HCT116 (cell line): ENCODE results near the gene ZFR2. TPM values are rescaled to one million over a fixed set of nuclear protein-coding genes. Genes with fewer than 3 reads are reported as not detected.

Experiments
- ATAC-seq: fragments of 200-7000 bp; cut with Tn5 transposase; 2 replicates; pipeline ENCODE4 v1.9.1; 2020; ENCODE audit warnings: mild to moderate bottlenecking, moderate library complexity
- BruUV-seq: library from RNA; stranded (reverse); fragments of 400-500 nt; replicated peaks from 2 replicates; lab custom pipeline; 2021; lab: Mats Ljungman, UMichigan
- CTCF ChIA-PET: fragments of 300-600 bp; sonication (Branson Sonifier 250); formaldehyde crosslinking; loops from one replicate; lab custom pipeline; 2021; ENCODE audit warnings: antibody characterized with exemption; lab: Charles Lee
- POLR2A ChIA-PET: fragments of 300-600, 350-600 bp; sonication (Branson Sonifier 250); formaldehyde crosslinking; loops from one replicate; lab custom pipeline; 2021; ENCODE audit warnings: antibody characterized with exemption; lab: Charles Lee
- RAD21 ChIA-PET, 2 experiments: fragments of 300-600 bp; sonication (Branson Sonifier 250); formaldehyde crosslinking; loops; one replicate each; lab custom pipeline; 2023; ENCODE audit warnings: low total read pairs in 2 of 2; ENCODE audit not compliant: uncharacterized antibody in 2 of 2, unreplicated experiment in 2 of 2, low non-redundant PET in 1 of 2; lab: Charles Lee
- DNase-seq: peaks from one replicate; pipeline ENCODE4 v3.0.0-alpha.2; 2010; ENCODE audit warnings: low read depth, low spot score
- H2AFZ ChIP-seq: fragments of 200-600 bp; shearing (Covaris generic), sonication (generic); 2 replicates; pipeline ENCODE4 v1.6.1; 2017; ENCODE audit warnings: low read depth, mixed run types, mixed read lengths, antibody characterized with exemption, low read length; ENCODE audit not compliant: poor library complexity, severe bottlenecking
- H3K27ac ChIP-seq: 2 replicates; pipeline ENCODE4 v1.5.1; 2012; ENCODE audit warnings: low read depth, low read length
- H3K27me3 ChIP-seq: fragments of 200-600 bp; sonication (generic); 2 replicates; pipeline ENCODE4 v1.6.1; 2016; ENCODE audit warnings: mixed run types, low read length, mixed read lengths; ENCODE audit not compliant: insufficient read depth
- H3K36me3 ChIP-seq, 2 experiments: fragments of 200-500 bp in 1 of 2; fragments of 200-600 bp in 1 of 2; sonication (Bioruptor generic) in 1 of 2; sonication (generic) in 1 of 2; 2 replicates each; pipeline versions ENCODE4 v1.5.1 to v1.6.1; 2014 to 2016; ENCODE audit warnings: low read length in 2 of 2, inconsistent platforms in 1 of 2, mixed read lengths in 1 of 2, mixed run types in 1 of 2; ENCODE audit not compliant: insufficient read depth in 2 of 2, control insufficient read depth in 1 of 2
- H3K4me1 ChIP-seq, 2 experiments: fragments of 200-600 bp in 1 of 2; sonication (generic) in 1 of 2; 2 replicates each; pipeline versions ENCODE4 v1.5.1 to v1.6.1; 2012 to 2017; ENCODE audit warnings: low read length in 2 of 2, inconsistent platforms in 1 of 2, mild to moderate bottlenecking in 1 of 2, mixed read lengths in 1 of 2, mixed run types in 1 of 2, moderate library complexity in 1 of 2; ENCODE audit not compliant: insufficient read depth in 2 of 2, control insufficient read depth in 1 of 2
- H3K4me2 ChIP-seq: fragments of 200-600 bp; sonication (generic); 2 replicates; pipeline ENCODE4 v1.6.1; 2017; ENCODE audit warnings: mixed run types, low read length, mixed read lengths
- H3K4me3 ChIP-seq, 2 experiments: fragments of 200-600 bp in 1 of 2; sonication (generic) in 1 of 2; replicated peaks in 1 of 2; 2 replicates each; pipeline ENCODE4 v1.5.1; 2011 to 2016; ENCODE audit warnings: low read length in 2 of 2, control low read depth in 1 of 2, low read depth in 1 of 2, mild to moderate bottlenecking in 1 of 2, mixed read lengths in 1 of 2, mixed run types in 1 of 2
- H3K79me2 ChIP-seq: fragments of 200-600 bp; sonication (generic); 2 replicates; pipeline ENCODE4 v1.6.1; 2017; ENCODE audit warnings: mild to moderate bottlenecking, mixed run types, low read length, moderate library complexity, mixed read lengths; ENCODE audit not compliant: insufficient read depth
- H3K9ac ChIP-seq: fragments of 200-600 bp; sonication (generic); 2 replicates; pipeline ENCODE4 v1.6.1; 2016; ENCODE audit warnings: low read length, mixed read lengths
- H3K9me2 ChIP-seq: fragments of 200-600 bp; sonication (generic), shearing (Covaris generic); 2 replicates; pipeline ENCODE4 v1.6.1; 2017; ENCODE audit warnings: mixed run types, mild to moderate bottlenecking, moderate library complexity; ENCODE audit not compliant: insufficient read depth
- H3K9me3 ChIP-seq, 2 experiments: fragments of 200-500 bp in 1 of 2; fragments of 200-600 bp in 1 of 2; sonication (Bioruptor generic) in 1 of 2; sonication (generic) in 1 of 2; 2 replicates each; pipeline ENCODE4 v1.6.1; 2014 to 2017; ENCODE audit warnings: low read length in 2 of 2, mixed read lengths in 2 of 2, inconsistent platforms in 1 of 2, low read depth in 1 of 2, mild to moderate bottlenecking in 1 of 2, mixed run types in 1 of 2, moderate library complexity in 1 of 2; ENCODE audit not compliant: control insufficient read depth in 1 of 2, insufficient read depth in 1 of 2
- H4K20me1 ChIP-seq: fragments of 200-600 bp; sonication (generic), shearing (Covaris generic); 2 replicates; pipeline ENCODE4 v1.6.1; 2017; ENCODE audit warnings: mixed run types, mild to moderate bottlenecking, moderate library complexity; ENCODE audit not compliant: insufficient read depth
- CBX3 ChIP-seq: IDR thresholded peaks from 2 replicates; pipeline ENCODE4 v1.6.1; 2012; ENCODE audit warnings: low read depth
- FOSL1 ChIP-seq: IDR thresholded peaks from 2 replicates; pipeline ENCODE4 v1.6.1; 2012; ENCODE audit warnings: low read depth
- JUND ChIP-seq: IDR thresholded peaks from 2 replicates; pipeline ENCODE4 v1.6.1; 2012
- POLR2A ChIP-seq: IDR thresholded peaks from 2 replicates; pipeline ENCODE4 v1.7.0; 2011; ENCODE audit warnings: borderline replicate concordance; ENCODE audit not compliant: insufficient read depth, insufficient read length; ENCODE audit errors: extremely low read depth
- POLR2AphosphoS5 ChIP-seq: IDR thresholded peaks from 2 replicates; pipeline ENCODE4 v1.6.1; 2011; ENCODE audit warnings: mild to moderate bottlenecking, low read depth, low read length, moderate library complexity
- RAD21 ChIP-seq: IDR thresholded peaks from 2 replicates; pipeline ENCODE4 v1.6.1; 2012; ENCODE audit warnings: low read depth, mild to moderate bottlenecking
- SP1 ChIP-seq: IDR thresholded peaks from 2 replicates; pipeline ENCODE4 v1.6.1; 2012; ENCODE audit warnings: low read depth
- SRF ChIP-seq: IDR thresholded peaks from 2 replicates; pipeline ENCODE4 v1.6.1; 2012; ENCODE audit warnings: low read depth
- YY1 ChIP-seq: IDR thresholded peaks from 2 replicates; pipeline ENCODE4 v1.6.1; 2011; ENCODE audit warnings: low read length, low read depth, moderate library complexity, mild to moderate bottlenecking; ENCODE audit not compliant: insufficient replicate concordance; ENCODE audit errors: extremely low read depth
- ZFX ChIP-seq: fragments of 450-650 bp; IDR thresholded peaks from 2 replicates; pipeline ENCODE4 v1.6.1; 2017
- intact Hi-C: fragments of 100-400 bp; cut with micrococcal nuclease; formaldehyde crosslinking; loops from 2 replicates; pipeline ENCODE4 v1.10.0; 2022
- total RNA-seq: library from RNA; stranded (reverse); gene quantifications from one replicate; pipeline ENCODE4 v1.2.1, GENCODE V29; 2021; ENCODE audit not compliant: unreplicated experiment
- TF ChIP-seq, protein P1 (sequence below): IDR thresholded peaks from 2 replicates; pipeline ENCODE4 v1.6.1; 2012; ENCODE audit warnings: low read depth
- TF ChIP-seq, protein P2 (sequence below): IDR thresholded peaks from 2 replicates; pipeline ENCODE4 v1.6.1; 2011; ENCODE audit warnings: mild to moderate bottlenecking, low read length, moderate library complexity; ENCODE audit not compliant: insufficient replicate concordance; ENCODE audit errors: extremely low read depth
- TF ChIP-seq, protein P3 (sequence below): IDR thresholded peaks from 2 replicates; pipeline ENCODE4 v1.6.1; 2012
- TF ChIP-seq, protein P4 (sequence below): IDR thresholded peaks from 2 replicates; pipeline ENCODE4 v1.6.1; 2012

ZFR2 gene
- total RNA-seq, 1 experiment from 2014 or later = 0.34 TPM

DNA sequence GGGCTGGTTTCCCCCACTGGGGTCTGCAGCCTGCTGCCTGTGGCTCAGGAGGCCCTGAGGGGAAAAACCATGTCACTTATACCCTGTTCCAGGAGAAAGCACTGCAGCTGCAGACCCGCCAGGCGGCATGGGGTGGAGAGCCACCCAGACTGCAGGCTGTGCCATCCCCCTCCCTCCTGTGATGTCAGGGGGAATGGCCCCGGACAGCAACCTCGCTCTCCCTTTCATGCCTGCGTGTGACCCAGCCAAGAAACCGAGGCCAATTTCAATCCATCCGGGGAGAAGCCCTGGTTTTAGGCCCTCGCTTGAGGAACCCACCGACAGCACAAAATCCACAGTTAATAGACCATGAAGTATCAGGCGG is 45.5 kb downstream of the ZFR2 start (continued):
- TF ChIP-seq, protein P1, sequence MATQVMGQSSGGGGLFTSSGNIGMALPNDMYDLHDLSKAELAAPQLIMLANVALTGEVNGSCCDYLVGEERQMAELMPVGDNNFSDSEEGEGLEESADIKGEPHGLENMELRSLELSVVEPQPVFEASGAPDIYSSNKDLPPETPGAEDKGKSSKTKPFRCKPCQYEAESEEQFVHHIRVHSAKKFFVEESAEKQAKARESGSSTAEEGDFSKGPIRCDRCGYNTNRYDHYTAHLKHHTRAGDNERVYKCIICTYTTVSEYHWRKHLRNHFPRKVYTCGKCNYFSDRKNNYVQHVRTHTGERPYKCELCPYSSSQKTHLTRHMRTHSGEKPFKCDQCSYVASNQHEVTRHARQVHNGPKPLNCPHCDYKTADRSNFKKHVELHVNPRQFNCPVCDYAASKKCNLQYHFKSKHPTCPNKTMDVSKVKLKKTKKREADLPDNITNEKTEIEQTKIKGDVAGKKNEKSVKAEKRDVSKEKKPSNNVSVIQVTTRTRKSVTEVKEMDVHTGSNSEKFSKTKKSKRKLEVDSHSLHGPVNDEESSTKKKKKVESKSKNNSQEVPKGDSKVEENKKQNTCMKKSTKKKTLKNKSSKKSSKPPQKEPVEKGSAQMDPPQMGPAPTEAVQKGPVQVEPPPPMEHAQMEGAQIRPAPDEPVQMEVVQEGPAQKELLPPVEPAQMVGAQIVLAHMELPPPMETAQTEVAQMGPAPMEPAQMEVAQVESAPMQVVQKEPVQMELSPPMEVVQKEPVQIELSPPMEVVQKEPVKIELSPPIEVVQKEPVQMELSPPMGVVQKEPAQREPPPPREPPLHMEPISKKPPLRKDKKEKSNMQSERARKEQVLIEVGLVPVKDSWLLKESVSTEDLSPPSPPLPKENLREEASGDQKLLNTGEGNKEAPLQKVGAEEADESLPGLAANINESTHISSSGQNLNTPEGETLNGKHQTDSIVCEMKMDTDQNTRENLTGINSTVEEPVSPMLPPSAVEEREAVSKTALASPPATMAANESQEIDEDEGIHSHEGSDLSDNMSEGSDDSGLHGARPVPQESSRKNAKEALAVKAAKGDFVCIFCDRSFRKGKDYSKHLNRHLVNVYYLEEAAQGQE = no peak
- TF ChIP-seq SP1 = no peak
- TF ChIP-seq POLR2A = no peak

DNA sequence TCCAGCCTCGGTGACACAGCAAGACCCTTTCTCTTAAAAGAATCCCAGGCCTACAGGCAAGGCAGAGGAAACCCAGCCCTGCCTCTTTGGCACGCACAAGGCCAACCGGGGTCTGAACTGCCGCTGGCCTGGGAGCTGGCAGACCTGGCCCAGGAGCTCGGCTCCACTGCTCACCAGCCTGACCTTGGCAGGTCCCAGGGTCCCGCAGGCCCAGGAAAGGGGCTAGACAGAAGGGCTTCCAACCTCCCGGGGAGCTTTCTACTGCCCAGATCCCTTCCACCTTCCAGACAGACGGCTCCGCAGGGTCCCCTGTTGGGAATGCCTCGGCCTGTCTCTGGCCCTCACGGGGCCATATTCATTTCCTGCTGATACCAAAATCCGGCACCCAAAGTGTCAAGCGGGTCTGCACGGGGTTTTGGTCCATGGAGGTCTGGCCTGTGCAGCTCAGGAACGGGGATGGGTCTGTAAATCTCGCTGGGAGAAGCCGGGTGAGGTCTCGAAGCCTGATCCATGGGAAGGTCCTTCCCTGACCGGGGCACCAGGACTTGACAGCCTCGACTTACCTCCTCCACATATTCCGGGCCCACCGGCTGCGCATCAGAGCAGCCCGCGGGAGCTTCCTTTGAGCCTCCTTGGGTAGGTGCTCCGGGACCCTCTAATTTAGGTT is 46.0 kb downstream of the ZFR2 start:
- Histone ChIP-seq H3K4me3 (no peak overlapping the region), H3K4me2 (no peak overlapping the region), H3K9me2 (no peaks in the 10 kb centered on the region), H3K9me3 (no peaks in the 10 kb centered on the region), H3K9ac (no peak overlapping the region), H4K20me1 (no peaks in the 10 kb centered on the region), H3K79me2 (no peaks in the 10 kb centered on the region), H3K4me1 (peaks cover 0 to 6% of the 10 kb centered on the region in 2 experiments; a peak in 1 of 4 replicates), H3K27me3 (no peaks in the 10 kb centered on the region), H3K27ac (no peak overlapping the region), H2AFZ (no peak overlapping the region), H3K36me3 (no peaks in the 10 kb centered on the region)
- CTCF ChIA-PET = interaction anchor here (1.0 to 2.1 kb wide), 5 partner anchors 9 to 61 kb away, joined by 3 to 20 read pairs (median 6); partner anchors contain the start of genes APBA3 and MRPL54
- DNase-seq = no peak
- RAD21 ChIA-PET = no interaction called here
- POLR2A ChIA-PET = no interaction called here
- intact Hi-C loops = loop anchor here (5.0 kb wide), 1 partner anchor 61 kb away; the partner anchor contains the start of genes APBA3 and MRPL54
- no TSS peak for BruUV-seq
- no peak for ATAC-seq
- no peak for TF ChIP-seq POLR2A
- no peak for TF ChIP-seq YY1
- TF ChIP-seq RAD21 = no peak
- no peak for TF ChIP-seq ZFX
- TF ChIP-seq JUND = no peak
- no peak for TF ChIP-seq POLR2AphosphoS5
- no peak for TF ChIP-seq SP1
- no peak for TF ChIP-seq CBX3
- no peak for TF ChIP-seq FOSL1
- TF ChIP-seq, protein P2, sequence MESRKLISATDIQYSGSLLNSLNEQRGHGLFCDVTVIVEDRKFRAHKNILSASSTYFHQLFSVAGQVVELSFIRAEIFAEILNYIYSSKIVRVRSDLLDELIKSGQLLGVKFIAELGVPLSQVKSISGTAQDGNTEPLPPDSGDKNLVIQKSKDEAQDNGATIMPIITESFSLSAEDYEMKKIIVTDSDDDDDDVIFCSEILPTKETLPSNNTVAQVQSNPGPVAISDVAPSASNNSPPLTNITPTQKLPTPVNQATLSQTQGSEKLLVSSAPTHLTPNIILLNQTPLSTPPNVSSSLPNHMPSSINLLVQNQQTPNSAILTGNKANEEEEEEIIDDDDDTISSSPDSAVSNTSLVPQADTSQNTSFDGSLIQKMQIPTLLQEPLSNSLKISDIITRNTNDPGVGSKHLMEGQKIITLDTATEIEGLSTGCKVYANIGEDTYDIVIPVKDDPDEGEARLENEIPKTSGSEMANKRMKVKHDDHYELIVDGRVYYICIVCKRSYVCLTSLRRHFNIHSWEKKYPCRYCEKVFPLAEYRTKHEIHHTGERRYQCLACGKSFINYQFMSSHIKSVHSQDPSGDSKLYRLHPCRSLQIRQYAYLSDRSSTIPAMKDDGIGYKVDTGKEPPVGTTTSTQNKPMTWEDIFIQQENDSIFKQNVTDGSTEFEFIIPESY = no peak
- TF ChIP-seq, protein P1 = no peak
- TF ChIP-seq SRF = no peak
- TF ChIP-seq, protein P3, sequence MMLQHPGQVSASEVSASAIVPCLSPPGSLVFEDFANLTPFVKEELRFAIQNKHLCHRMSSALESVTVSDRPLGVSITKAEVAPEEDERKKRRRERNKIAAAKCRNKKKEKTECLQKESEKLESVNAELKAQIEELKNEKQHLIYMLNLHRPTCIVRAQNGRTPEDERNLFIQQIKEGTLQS = no peak
- TF ChIP-seq, protein P4, sequence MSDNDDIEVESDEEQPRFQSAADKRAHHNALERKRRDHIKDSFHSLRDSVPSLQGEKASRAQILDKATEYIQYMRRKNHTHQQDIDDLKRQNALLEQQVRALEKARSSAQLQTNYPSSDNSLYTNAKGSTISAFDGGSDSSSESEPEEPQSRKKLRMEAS = no peak
